Measurements from ENCODE around the gene CARNS1. TPM values are rescaled to one million over a fixed set of nuclear protein-coding genes. Genes with fewer than 3 reads are reported as not detected.

Gene CARNS1
- total and polyA plus RNA-seq, 2 of the 8 experiments (the other 6 are each of a cell fraction or from before 2014, with no cell fraction given): 0.82 to 1.1 TPM

GRCh38 chr11:67448220-67448609 is 32.7 kb downstream of the CARNS1 start:
- DNase-seq (ENCODE audit: low read depth in 1 of 2, low spot score in 2 of 2) (no peak), FAIRE-seq (no peak)
- H4K91ac ChIP-seq (replicated peaks; ENCODE audit: insufficient read length, low read length): no peak overlapping the region
- no peaks in the 10 kb centered on the region for H3K9me3 ChIP-seq (ENCODE audit: insufficient read depth in 2 of 2, low read depth in 1 of 2, low read length in 1 of 2)
- H3K4me3 ChIP-seq (ENCODE audit: extremely low read depth in 1 of 4, insufficient read depth in 2 of 4, low read depth in 3 of 4, low read length in 4 of 4): no peak overlapping the region
- POLR2A ChIA-PET (ENCODE audit: partially characterized antibody): interaction anchor here (0.6 to 1.1 kb wide), 2 partner anchors 20 to 29 kb away, joined by 3 to 4 read pairs; no protein-coding TSS in a partner anchor
- H2BK20ac ChIP-seq (ENCODE audit: low read length): no peak overlapping the region
- H4K5ac ChIP-seq (ENCODE audit: insufficient read length, low read depth, low read length): no peak overlapping the region
- H3K27me3 ChIP-seq (replicated peaks in 1 of 4; ENCODE audit: control insufficient read depth in 3 of 4, extremely low read depth in 1 of 4, insufficient read depth in 3 of 4, low read length in 3 of 4): no peaks in the 10 kb centered on the region
- no peak overlapping the region for H2BK15ac ChIP-seq (ENCODE audit: low read length)
- H3K23me2 ChIP-seq (ENCODE audit: low read depth, low read length): no peaks in the 10 kb centered on the region
- no peak overlapping the region for H3K23ac ChIP-seq (ENCODE audit: insufficient read length)
- no peak overlapping the region for H3K56ac ChIP-seq (replicated peaks; ENCODE audit: insufficient read length, low read depth, low read length)
- H3K18ac ChIP-seq (ENCODE audit: extremely low read depth, low read length): no peak overlapping the region
- H2AFZ ChIP-seq (ENCODE audit: low read length): no peak overlapping the region
- H3K27ac ChIP-seq (ENCODE audit: low read depth, low read length): no peak overlapping the region; the same call in 1 of the 2 replicates
- H3K4ac ChIP-seq (replicated peaks; ENCODE audit: insufficient read length, low read depth, low read length): no peak overlapping the region
- 88% methylated on average over 7 of the region's 7 CpGs; no CpG with 5 or more reads in 1 of the 2 experiments for WGBS, 2 experiments (ENCODE audit: extremely low coverage in 1 of 2, insufficient coverage in 1 of 2, insufficient read length in 1 of 2, insufficient replicate concordance in 2 of 2, low coverage in 1 of 2, low lambda C conversion rate in 2 of 2, missing lambda C conversion rate in 1 of 2)
- no peaks in the 10 kb centered on the region for H4K20me1 ChIP-seq (replicated peaks in 1 of 2; ENCODE audit: control insufficient read depth in 1 of 2, insufficient read depth in 2 of 2, low read length in 2 of 2)
- H3K14ac ChIP-seq (ENCODE audit: insufficient read length): no peak overlapping the region
- no peak overlapping the region for H2BK120ac ChIP-seq (replicated peaks; ENCODE audit: low read depth, low read length)
- no peaks in the 10 kb centered on the region for H3K79me2 ChIP-seq (ENCODE audit: control insufficient read depth in 1 of 2, insufficient read depth in 2 of 2, low read length in 2 of 2)
- H4K8ac ChIP-seq (ENCODE audit: extremely low read depth, insufficient read depth, low read length): no peak overlapping the region
- no peak overlapping the region for H3K4me2 ChIP-seq (ENCODE audit: insufficient read depth in 1 of 2, low read depth in 2 of 2, low read length in 2 of 2)
- no peaks in the 10 kb centered on the region for H3K4me1 ChIP-seq (replicated peaks in 1 of 4; ENCODE audit: control insufficient read depth in 3 of 4, insufficient read depth in 4 of 4, low read length in 3 of 4)
- H3K36me3 ChIP-seq (ENCODE audit: control insufficient read depth in 2 of 4, insufficient read depth in 4 of 4, low read length in 3 of 4): no peaks in the 10 kb centered on the region
- CTCF ChIA-PET (ENCODE audit: partially characterized antibody): interaction anchor here (1.2 kb wide), 1 partner anchor 56 kb away, joined by 3 read pairs; the partner anchor contains the start of gene RAD9A
- no peak overlapping the region for H3K9ac ChIP-seq (replicated peaks in 1 of 4; ENCODE audit: extremely low read depth in 1 of 4, low read depth in 3 of 4, low read length in 3 of 4)
- no peak overlapping the region for H2BK5ac ChIP-seq (ENCODE audit: low read depth, low read length)
- no peak overlapping the region for H2BK12ac ChIP-seq (ENCODE audit: low read depth, low read length)
- H2AK5ac ChIP-seq (ENCODE audit: low read depth, low read length): 0 out of 2 replicates have a peak overlapping the region, but pooled peaks have one; percentile 39
- H3K79me1 ChIP-seq (ENCODE audit: low read depth, low read length): no peaks in the 10 kb centered on the region
- no peak for TF ChIP-seq CTBP2 (IDR thresholded peaks at IDR 0.05; ENCODE audit: borderline replicate concordance, insufficient read depth, insufficient read length, low read length)
- no peak for TF ChIP-seq NRF1 (IDR thresholded peaks at IDR 0.05; ENCODE audit: low read depth, low read length)
- no peak for TF ChIP-seq CBX5 (IDR thresholded peaks at IDR 0.05; ENCODE audit: low read depth, low read length)
- TF ChIP-seq BACH1 (IDR thresholded peaks at IDR 0.05; ENCODE audit: low read length): no peak
- TF ChIP-seq SIRT6 (IDR thresholded peaks at IDR 0.05; ENCODE audit: low read length): no peak
